Gastrocnemius medialis (tissue), 4 donors: ENCODE data around the gene NFKBIE. TPM values are rescaled to one million over a fixed set of nuclear protein-coding genes. Genes with fewer than 3 reads are reported as not detected.
A peak's percentile ranks its signal among the peaks of the same experiment; 100 is the strongest.

ENCODE experiments used
- ATAC-seq, 2 donors: fragments of 150-250 bp; one replicate each; pipeline ENCODE4 v1.9.1; 2016
- DNase-seq, 2 donors: peaks; one replicate each; pipeline ENCODE4 v3.0.0-alpha.2; 2019
- H3K27ac ChIP-seq, 4 donors: fragments of 200-600 bp; sonication (generic); 1 replicate in 1 of 4; 2 replicates in 3 of 4; pipeline ENCODE4 v1.5.1; 2016 to 2018; ENCODE audit warnings: mild to moderate bottlenecking in 2 of 4, moderate library complexity in 1 of 4
- H3K27me3 ChIP-seq, 3 donors: fragments of 200-600 bp; sonication (generic) in 2 of 3; 1 replicate in 1 of 3; 2 replicates in 2 of 3; pipeline versions ENCODE4 v1.5.1 to v1.6.0; 2016 to 2019; ENCODE audit warnings: mild to moderate bottlenecking in 1 of 3, moderate library complexity in 1 of 3
- H3K36me3 ChIP-seq, 2 donors: fragments of 200-600 bp; sonication (generic) in 1 of 2; one replicate each; pipeline ENCODE4 v1.5.1; 2017 to 2018
- H3K4me1 ChIP-seq, 2 donors: fragments of 200-600 bp; sonication (generic) in 1 of 2; one replicate each; pipeline ENCODE4 v1.5.1; 2016 to 2017; ENCODE audit warnings: mild to moderate bottlenecking in 2 of 2
- H3K4me3 ChIP-seq, 4 donors: fragments of 200-600 bp; sonication (generic) in 3 of 4; 1 replicate in 1 of 4; 2 replicates in 3 of 4; pipeline ENCODE4 v1.5.1; 2016 to 2019; ENCODE audit warnings: mild to moderate bottlenecking in 2 of 4
- H3K9me3 ChIP-seq, 3 donors: fragments of 200-600 bp; sonication (generic) in 2 of 3; 1 replicate in 1 of 3; 2 replicates in 2 of 3; pipeline ENCODE4 v1.5.1; 2016 to 2019
- CTCF ChIP-seq, 5 experiments: fragments of 450-650 bp in 3 of 5; fragments of 200-600 bp in 2 of 5; sonication (generic) in 2 of 5; IDR thresholded peaks in 4 of 5; conservative IDR thresholded peaks in 1 of 5; 1 replicate in 4 of 5; 2 replicates in 1 of 5; pipeline ENCODE4 v1.5.1; 2016 to 2019; ENCODE audit warnings: antibody characterized with exemption in 5 of 5, mild to moderate bottlenecking in 3 of 5, moderate library complexity in 3 of 5
- POLR2A ChIP-seq, 2 donors: fragments of 450-650 bp; IDR thresholded peaks; one replicate each; pipeline ENCODE4 v1.6.1; 2017; ENCODE audit warnings: antibody characterized with exemption in 2 of 2, mild to moderate bottlenecking in 2 of 2, moderate library complexity in 2 of 2
- in situ Hi-C, 4 donors: fragments of 200-750 bp; cut with MboI; loops; one replicate each; pipeline versions ENCODE4 v1.15.0 to v1.8.0; 2017; ENCODE audit warnings: low sequenced_read_pairs in 4 of 4
- intact Hi-C: fragments of 100-400 bp; cut with DNase I; formaldehyde crosslinking; loops from one replicate; pipeline ENCODE4 v1.15.1; 2023; ENCODE audit warnings: low total_unique reads
- total RNA-seq, 4 donors: library from RNA; depleted of rRNA; stranded (reverse); fragments of >200 nt; gene quantifications; one replicate each; pipeline versions ENCODE4 v1.1.0 to v1.2.3, GENCODE V29; 2016

NFKBIE gene
- total RNA-seq, 4 donors from 2014 or later = 4.1 to 11.1 (median 10.0) TPM

- H3K36me3 ChIP-seq = peaks cover 2 to 67% of the 10 kb centered on the region in 2 donors
- peaks cover 25 to 35% of the 10 kb centered on the region in 2 donors for H3K4me1 ChIP-seq
- in situ Hi-C loops (no loop called here), intact Hi-C loops (no loop called here)
- H3K9me3 ChIP-seq = no peaks in the 10 kb centered on the region
- H3K27me3 ChIP-seq = no peaks in the 10 kb centered on the region
- H3K4me3 ChIP-seq = no peak overlapping the region
- no peak for ATAC-seq
- DNase-seq = no peak
- TF ChIP-seq POLR2A (IDR thresholded peaks at IDR 0.05) = no peak
- peak in 3 of 5 experiments; percentile 18 to 44 (median 29) for TF ChIP-seq CTCF (IDR thresholded peaks at IDR 0.05 in 4 of 5, conservative IDR thresholded peaks at IDR 0.05 in 1 of 5)
- H3K27ac ChIP-seq = peak overlapping the region in 1 of 4 donors; percentile 12
Measured at GRCh38 chr6:44253307-44254101, 11.8 kb downstream of the NFKBIE start.

- in situ Hi-C loops (no loop called here), intact Hi-C loops (no loop called here)
- Histone ChIP-seq H3K9me3 (no peaks in the 10 kb centered on the region), H3K4me1 (peaks cover 29 to 39% of the 10 kb centered on the region in 2 donors), H3K36me3 (peaks cover 2 to 67% of the 10 kb centered on the region in 2 donors), H3K4me3 (no peak overlapping the region), H3K27me3 (no peaks in the 10 kb centered on the region), H3K27ac (peak overlapping the region in 1 of 4 donors; percentile 99)
- no peak for DNase-seq
- ATAC-seq = no peak
- TF ChIP-seq POLR2A (IDR thresholded peaks at IDR 0.05) = no peak
- no peak for TF ChIP-seq CTCF (IDR thresholded peaks at IDR 0.05 in 4 of 5, conservative IDR thresholded peaks at IDR 0.05 in 1 of 5)
Measured at GRCh38 chr6:44251576-44252524, 13.5 kb downstream of the NFKBIE start.

- H3K9me3 ChIP-seq = no peaks in the 10 kb centered on the region
- no peak overlapping the region for H3K4me3 ChIP-seq
- H3K36me3 ChIP-seq = peaks cover 2 to 67% of the 10 kb centered on the region in 2 donors
- H3K27me3 ChIP-seq = no peaks in the 10 kb centered on the region
- DNase-seq (no peak), ATAC-seq (no peak)
- H3K27ac ChIP-seq = peak overlapping the region in 3 of 4 donors; percentile 1 to 99 (median 33)
- H3K4me1 ChIP-seq = peaks cover 23 to 28% of the 10 kb centered on the region in 2 donors
- in situ Hi-C loops (no loop called here), intact Hi-C loops (no loop called here)
- no peak for TF ChIP-seq CTCF (IDR thresholded peaks at IDR 0.05 in 4 of 5, conservative IDR thresholded peaks at IDR 0.05 in 1 of 5)
- TF ChIP-seq POLR2A (IDR thresholded peaks at IDR 0.05) = no peak
Measured at GRCh38 chr6:44250718-44251123, 14.6 kb downstream of the NFKBIE start.

- H3K9me3 ChIP-seq = no peaks in the 10 kb centered on the region
- no peak overlapping the region for H3K4me3 ChIP-seq
- in situ Hi-C loops = no loop called here
- H3K27ac ChIP-seq = peak overlapping the region in 3 of 4 donors; percentile 1 to 99 (median 33)
- H3K27me3 ChIP-seq = no peaks in the 10 kb centered on the region
- TF ChIP-seq CTCF (IDR thresholded peaks at IDR 0.05 in 4 of 5, conservative IDR thresholded peaks at IDR 0.05 in 1 of 5) (no peak), POLR2A (IDR thresholded peaks at IDR 0.05) (no peak)
- DNase-seq (no peak), ATAC-seq (no peak)
- peaks cover 25 to 27% of the 10 kb centered on the region in 2 donors for H3K4me1 ChIP-seq
- intact Hi-C loops = no loop called here
- H3K36me3 ChIP-seq = peaks cover 2 to 67% of the 10 kb centered on the region in 2 donors
Measured at GRCh38 chr6:44250067-44250717, 15.2 kb downstream of the NFKBIE start.
